Smooth muscle cell (in vitro differentiated cells): ENCODE results near the gene KIRREL2. TPM values are rescaled to one million over a fixed set of nuclear protein-coding genes. Genes with fewer than 3 reads are reported as not detected.
"Not testable (repeated sequence)": the region's sequence is repeated elsewhere in the genome, so short reads cannot be mapped to it uniquely, and the experiment has no call there.

ENCODE experiments used
- DNase-seq: peaks from one replicate; lab custom pipeline; 2025; ENCODE audit not compliant: unreplicated experiment; lab: John Stamatoyannopoulos, UW
- H2AFZ ChIP-seq: fragments of 200-600 bp; sonication (generic); 2 replicates; pipeline ENCODE4 v1.6.0; 2016; ENCODE audit warnings: antibody characterized with exemption, low read depth, mild to moderate bottlenecking
- H3F3A ChIP-seq: fragments of 200-600 bp; sonication (generic); 2 replicates; pipeline ENCODE4 v1.6.0; 2017; ENCODE audit warnings: antibody characterized with exemption, low read depth
- H3K27ac ChIP-seq: fragments of 200-600 bp; sonication (generic); 2 replicates; pipeline ENCODE4 v1.5.1; 2016; ENCODE audit warnings: low read depth, mild to moderate bottlenecking
- H3K27me3 ChIP-seq: fragments of 200-600 bp; sonication (generic); 2 replicates; pipeline ENCODE4 v1.6.1; 2016; ENCODE audit warnings: low read depth, mild to moderate bottlenecking
- H3K36me3 ChIP-seq: fragments of 200-600 bp; sonication (generic); 2 replicates; pipeline ENCODE4 v1.5.1; 2016; ENCODE audit warnings: low read depth
- H3K4me1 ChIP-seq: fragments of 200-600 bp; sonication (generic); 2 replicates; pipeline ENCODE4 v1.5.1; 2016; ENCODE audit warnings: low read depth
- H3K4me2 ChIP-seq: fragments of 200-600 bp; sonication (generic); 2 replicates; pipeline ENCODE4 v1.6.0; 2016; ENCODE audit warnings: mild to moderate bottlenecking
- H3K4me3 ChIP-seq: fragments of 200-600 bp; sonication (generic); 2 replicates; pipeline ENCODE4 v1.5.1; 2016; ENCODE audit warnings: mild to moderate bottlenecking
- H3K79me2 ChIP-seq: fragments of 200-600 bp; sonication (generic); 2 replicates; pipeline ENCODE4 v1.6.0; 2016; ENCODE audit warnings: low read depth, mild to moderate bottlenecking
- H3K9ac ChIP-seq: fragments of 200-600 bp; sonication (generic); 2 replicates; pipeline ENCODE4 v1.6.0; 2016; ENCODE audit warnings: low read depth
- H3K9me3 ChIP-seq: fragments of 200-600 bp; sonication (generic); replicated peaks from 2 replicates; pipeline ENCODE4 v1.5.1; 2016; ENCODE audit warnings: low read depth
- H4K20me1 ChIP-seq: fragments of 200-600 bp; sonication (generic); 2 replicates; pipeline ENCODE4 v1.6.0; 2016; ENCODE audit warnings: low read depth
- CTCF ChIP-seq: fragments of 200-600 bp; sonication (generic); IDR thresholded peaks from 2 replicates; pipeline ENCODE4 v1.5.1; 2017; ENCODE audit warnings: borderline replicate concordance, mild to moderate bottlenecking, antibody characterized with exemption; ENCODE audit not compliant: insufficient read depth, poor library complexity, severe bottlenecking
- WGBS: methylation state at CpG from one replicate; pipeline ENCODE4 v1.1.7; 2016; ENCODE audit warnings: low lambda C conversion rate; 5-methylcytosine and 5-hydroxymethylcytosine counted together
- polyA plus RNA-seq: library from polyadenylated mRNA; unstranded; fragments of >200 nt; fragmentation: Nextera tagmentation; extraction: Ambion mirVana; gene quantifications from 2 replicates; pipeline ENCODE4 v1.2.1, GENCODE V29; 2016
- total RNA-seq: library from RNA; depleted of rRNA; stranded (reverse); fragments of >200 nt; gene quantifications from 2 replicates; pipeline ENCODE4 v1.2.3, GENCODE V29; 2014

The KIRREL2 gene
- total and polyA plus RNA-seq, 2 experiments from 2014 or later: 0.56 to 2.1 TPM

- no peak for TF ChIP-seq CTCF
- H3K79me2 ChIP-seq: no peaks in the 10 kb centered on the region
- H4K20me1 ChIP-seq: no peaks in the 10 kb centered on the region
- H3K27me3 ChIP-seq: peaks cover 10% of the 10 kb centered on the region
- no peak overlapping the region for H3K4me3 ChIP-seq
- WGBS: 71% methylated on average over 7 of the region's 7 CpGs
- H3K9me3 ChIP-seq: no peaks in the 10 kb centered on the region
- no peaks in the 10 kb centered on the region for H3K36me3 ChIP-seq
- no peak overlapping the region for H2AFZ ChIP-seq
- no peaks in the 10 kb centered on the region for H3F3A ChIP-seq
- H3K9ac ChIP-seq: no peak overlapping the region
- DNase-seq: no peak
- no peaks in the 10 kb centered on the region for H3K4me1 ChIP-seq
- H3K27ac ChIP-seq: no peak overlapping the region
- H3K4me2 ChIP-seq: no peak overlapping the region
Measured at GRCh38 chr19:35833972-35834371, 22.7 kb upstream of the KIRREL2 start.

GRCh38 chr19:35836096-35836495 lies 20.6 kb upstream of the KIRREL2 start:
- not testable (repeated sequence) for H3K9ac ChIP-seq, H3K4me3 ChIP-seq
- 72% methylated on average over 11 of the region's 11 CpGs for WGBS

GRCh38 chr19:35841961-35842595 lies 14.6 kb upstream of the KIRREL2 start:
- H3K27me3 ChIP-seq: peaks cover 52% of the 10 kb centered on the region
- TF ChIP-seq CTCF: no peak
- H2AFZ ChIP-seq: no peak overlapping the region
- WGBS: 81% methylated on average over 13 of the region's 13 CpGs
- H3K9ac ChIP-seq: no peak overlapping the region
- no peak overlapping the region for H3K4me3 ChIP-seq
- no peaks in the 10 kb centered on the region for H3K79me2 ChIP-seq
- H3K9me3 ChIP-seq: no peaks in the 10 kb centered on the region
- no peaks in the 10 kb centered on the region for H4K20me1 ChIP-seq
- no peak for DNase-seq
- no peak overlapping the region for H3K4me2 ChIP-seq
- H3K27ac ChIP-seq: no peak overlapping the region
- no peaks in the 10 kb centered on the region for H3K4me1 ChIP-seq
- H3K36me3 ChIP-seq: no peaks in the 10 kb centered on the region
- H3F3A ChIP-seq: no peaks in the 10 kb centered on the region

More at GRCh38 chr19:35836096-35836495, 20.6 kb upstream of the KIRREL2 start:
- H3K4me1 ChIP-seq, H2AFZ ChIP-seq, H3K9me3 ChIP-seq, H3K4me2 ChIP-seq, DNase-seq, H3K36me3 ChIP-seq, H4K20me1 ChIP-seq, H3F3A ChIP-seq, H3K27me3 ChIP-seq, H3K27ac ChIP-seq, H3K79me2 ChIP-seq: not testable (repeated sequence)

- Histone ChIP-seq H3K36me3 (no peaks in the 10 kb centered on the region), H4K20me1 (no peaks in the 10 kb centered on the region), H3K27me3 (peaks cover 58% of the 10 kb centered on the region), H3K27ac (no peak overlapping the region), H3K9ac (no peak overlapping the region), H2AFZ (no peak overlapping the region), H3K4me3 (no peak overlapping the region), H3K9me3 (no peaks in the 10 kb centered on the region), H3K4me1 (no peaks in the 10 kb centered on the region), H3F3A (no peaks in the 10 kb centered on the region), H3K4me2 (no peak overlapping the region), H3K79me2 (no peaks in the 10 kb centered on the region)
- TF ChIP-seq CTCF: no peak
- DNase-seq: no peak
- WGBS: 81% methylated on average over 4 of the region's 4 CpGs
Measured at GRCh38 chr19:35842666-35843272, 13.9 kb upstream of the KIRREL2 start.
